HG03045 (cell line): ENCODE data around the gene GAS2L1.
"Not testable (repeated sequence)": the region's sequence is repeated elsewhere in the genome, so short reads cannot be mapped to it uniquely, and the experiment has no call there.

ENCODE experiments used
- ATAC-seq: cut with Tn5 transposase; IDR thresholded peaks from one replicate; pipeline ENCODE4 v1.9.1; 2021; ENCODE audit warnings: mild to moderate bottlenecking, moderate library complexity; ENCODE audit not compliant: unreplicated experiment

Gene GAS2L1

GRCh38 chr22:29340566-29340965, 34.1 kb downstream of the GAS2L1 start:
- no peak for ATAC-seq

- ATAC-seq, result no peak
Observed at GRCh38 chr22:29341056-29341848, 34.8 kb downstream of the GAS2L1 start.

- no peak for ATAC-seq
Observed at GRCh38 chr22:29341849-29342127, 35.3 kb downstream of the GAS2L1 start.

DNA sequence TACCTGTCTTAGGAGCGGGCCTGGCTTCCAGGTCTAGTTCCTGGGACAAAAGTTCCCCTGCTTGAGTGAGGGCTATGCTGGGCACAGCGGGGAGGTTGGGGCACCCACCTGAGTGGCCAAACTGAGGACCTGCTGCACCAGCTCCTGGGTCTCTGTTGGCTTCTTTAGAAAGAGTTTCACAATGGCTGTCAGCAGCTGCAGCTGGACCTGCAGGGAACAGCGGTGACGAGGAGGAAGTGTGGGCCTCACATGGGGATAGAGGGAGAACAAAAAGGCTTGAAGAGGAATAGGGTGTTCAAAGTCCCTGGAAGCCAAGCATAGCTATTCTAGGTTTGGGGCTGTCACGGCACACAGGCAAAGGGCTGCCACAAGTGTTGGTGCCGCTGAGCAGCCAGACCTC, 35.7 kb downstream of the GAS2L1 start:
- ATAC-seq, result no peak

DNA sequence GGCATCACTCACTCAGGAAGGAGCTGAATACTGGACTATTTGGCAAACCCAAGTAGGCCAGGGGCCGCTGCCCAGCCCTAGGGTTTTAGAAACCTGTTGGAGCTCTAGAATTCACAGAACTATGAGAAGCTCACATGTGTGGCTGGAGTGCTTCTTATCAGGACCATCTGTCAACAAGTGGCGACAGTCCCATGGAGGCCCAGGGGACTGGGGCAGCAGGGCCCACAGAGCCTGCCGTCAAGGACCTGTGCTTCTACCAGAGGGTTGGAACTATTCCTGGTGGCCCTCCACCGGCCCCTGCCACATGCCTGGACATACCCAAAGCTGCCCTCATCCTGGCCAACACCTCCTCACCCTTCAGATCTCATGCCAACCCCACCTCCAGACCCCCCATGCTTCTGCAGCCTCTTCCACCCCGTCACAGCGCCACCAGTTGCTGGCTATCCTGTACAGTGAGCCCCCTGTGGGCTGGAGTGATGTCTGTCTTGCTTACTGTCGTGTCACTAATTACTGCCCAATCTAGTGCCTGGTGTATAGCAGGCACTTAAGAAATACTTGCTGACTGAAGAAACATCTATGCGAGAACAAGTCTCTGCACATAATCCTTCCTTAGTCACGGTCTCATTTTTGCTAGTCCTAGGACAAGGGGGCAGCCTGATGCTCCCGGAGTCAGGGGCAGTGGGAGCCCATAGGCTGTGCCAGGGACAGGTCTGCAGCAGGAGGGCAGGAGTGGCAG, 36.3 kb downstream of the GAS2L1 start:
- ATAC-seq, result no peak

DNA sequence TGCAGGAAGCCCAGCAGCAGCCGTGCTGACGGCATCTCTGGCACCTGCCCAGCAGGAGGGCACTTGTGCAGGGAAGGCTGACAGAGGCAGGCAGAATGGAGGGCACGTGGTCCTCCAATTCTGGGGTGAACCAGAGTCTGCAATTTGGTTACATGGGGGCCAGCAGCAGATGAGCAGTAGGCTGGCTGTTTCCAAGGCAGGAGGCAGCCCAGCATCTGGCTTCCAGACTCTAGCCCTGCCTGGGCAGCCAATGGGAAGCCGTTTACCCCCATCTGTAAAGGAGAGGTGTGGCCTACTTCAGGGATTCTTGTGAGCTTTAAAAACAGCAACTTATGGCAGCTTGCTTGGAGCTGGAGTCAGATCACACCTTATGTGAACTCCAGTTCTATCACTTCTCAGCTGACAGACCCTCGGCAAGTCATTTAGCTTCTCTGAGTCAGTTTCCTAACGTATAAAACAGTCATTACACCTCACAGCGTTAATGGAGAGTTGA, 36.9 kb downstream of the GAS2L1 start:
- ATAC-seq, result no peak

DNA sequence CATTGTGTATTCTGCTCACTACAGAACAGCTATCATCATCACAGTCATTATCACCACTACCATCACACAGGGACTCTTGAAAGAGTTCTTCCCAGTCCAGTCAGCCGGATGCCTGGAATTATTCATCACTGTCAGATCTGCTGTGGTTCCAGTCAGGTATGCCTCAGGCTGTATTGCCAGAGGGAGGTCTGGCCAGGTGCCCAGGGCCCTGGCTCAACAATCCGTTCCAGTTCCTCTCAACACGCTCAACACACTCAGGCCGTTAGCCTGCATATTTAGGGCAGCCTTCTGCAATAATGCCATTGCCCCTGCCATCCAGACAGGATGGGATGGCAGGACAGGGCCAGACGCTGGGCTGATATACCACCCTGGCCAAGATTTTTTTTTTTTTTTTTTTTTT, 37.7 kb downstream of the GAS2L1 start:
- no peak for ATAC-seq

DNA sequence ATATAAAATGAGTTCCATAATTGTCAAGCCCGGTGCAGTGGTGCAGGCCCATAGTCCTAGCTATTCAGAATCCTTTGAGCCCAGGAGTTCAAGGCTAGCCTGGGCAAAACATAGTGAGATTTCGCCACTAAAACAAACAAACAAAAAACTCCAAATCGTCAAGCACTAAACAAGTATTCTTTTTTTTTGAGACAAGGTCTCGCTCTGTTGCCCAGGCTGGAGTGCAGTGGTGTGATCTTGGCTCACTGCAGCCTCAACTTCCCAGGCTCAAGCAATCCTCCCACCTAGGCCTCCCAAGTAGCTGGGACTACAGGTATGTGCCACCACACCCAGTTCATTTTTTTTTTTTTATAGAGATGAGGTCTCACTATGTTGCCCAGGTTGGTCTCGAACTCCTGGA, 38.4 kb downstream of the GAS2L1 start:
- not testable (repeated sequence) for ATAC-seq

GRCh38 chr22:29345932-29346331, 39.5 kb downstream of the GAS2L1 start:
- no peak for ATAC-seq

DNA sequence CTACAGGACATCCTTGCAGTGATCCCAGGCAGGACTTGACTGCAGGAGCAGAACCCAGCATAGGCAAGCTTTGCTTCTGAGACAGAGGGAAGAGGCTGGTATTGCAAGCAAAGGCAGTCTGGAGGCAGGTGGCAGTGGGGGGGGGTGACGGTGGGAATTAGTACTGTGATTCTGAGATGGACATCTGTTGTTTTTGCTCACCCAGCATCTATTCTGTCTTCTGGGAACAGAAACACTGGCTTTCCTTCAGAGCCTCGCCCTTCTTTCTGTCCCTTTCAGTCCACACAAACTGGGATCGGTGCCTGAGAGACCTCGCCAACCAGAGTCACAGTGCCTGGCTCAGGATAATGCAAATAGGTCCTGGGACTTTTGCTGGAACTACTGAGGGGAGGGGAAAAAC, 40.2 kb downstream of the GAS2L1 start:
- ATAC-seq, result no peak

GRCh38 chr22:29348041-29348440, 41.6 kb downstream of the GAS2L1 start:
- no peak for ATAC-seq

DNA sequence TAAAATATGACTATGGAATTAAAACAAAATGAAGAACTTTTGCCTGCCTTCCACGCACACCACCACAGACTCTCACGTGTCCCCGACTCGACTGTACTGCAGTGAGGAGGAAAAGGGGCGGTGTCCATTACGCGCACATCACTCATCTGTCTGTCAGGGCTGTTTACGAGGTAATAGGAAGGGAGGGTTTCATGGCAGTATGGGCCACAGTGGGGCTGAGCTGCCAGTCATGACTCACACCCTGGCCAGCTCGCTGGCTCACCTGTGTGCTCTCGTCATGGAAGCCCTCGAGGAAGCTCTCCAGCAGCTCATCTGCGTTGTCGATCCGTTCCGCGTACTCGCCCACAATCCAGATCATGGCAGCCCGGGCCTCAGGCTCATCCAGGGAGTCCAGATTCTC, 42.5 kb downstream of the GAS2L1 start:
- no peak for ATAC-seq

- ATAC-seq, result no peak
Observed at GRCh38 chr22:29351042-29351441, 44.6 kb downstream of the GAS2L1 start.

- no peak for ATAC-seq
Observed at GRCh38 chr22:29351891-29352290, 45.4 kb downstream of the GAS2L1 start.

- no peak for ATAC-seq
Observed at GRCh38 chr22:29352778-29353177, 46.3 kb downstream of the GAS2L1 start.

- no peak for ATAC-seq
Observed at GRCh38 chr22:29353286-29353685, 46.8 kb downstream of the GAS2L1 start.

- no peak for ATAC-seq
Observed at GRCh38 chr22:29353860-29354259, 47.4 kb downstream of the GAS2L1 start.

- not testable (repeated sequence) for ATAC-seq
Observed at GRCh38 chr22:29357193-29357890, 50.9 kb downstream of the GAS2L1 start.

- no peak for ATAC-seq
Observed at GRCh38 chr22:29359469-29359868, 53.0 kb downstream of the GAS2L1 start.
